ENCODE measurements around the gene ZDHHC14. TPM values are rescaled to one million over a fixed set of nuclear protein-coding genes. Genes with fewer than 3 reads are reported as not detected.

The ZDHHC14 gene
- total RNA-seq, 2 donors from 2014 or later, result 53.3 to 66.2 TPM

DNA sequence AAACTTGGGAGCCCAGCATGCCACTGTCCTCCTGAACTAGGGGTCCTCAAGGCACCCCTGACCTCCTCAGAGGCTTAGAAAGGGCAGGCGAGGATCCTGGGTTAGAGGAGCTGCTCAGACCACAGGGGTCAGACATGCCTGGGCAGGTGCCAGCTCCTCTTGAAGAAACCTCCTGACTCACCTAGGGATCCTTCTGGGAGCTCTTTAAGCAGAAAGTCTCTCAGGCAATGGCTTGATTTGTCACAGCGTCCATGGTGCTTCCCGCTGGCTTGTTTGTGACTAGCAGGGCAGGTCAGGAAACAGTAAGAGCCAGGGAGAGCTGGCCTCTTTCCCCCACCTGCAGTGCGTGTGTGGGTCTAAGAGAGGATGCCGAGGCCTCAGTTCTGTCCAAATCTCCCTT is 267.6 kb downstream of the ZDHHC14 start:
- WGBS, result 91% methylated on average over 5 of the region's 5 CpGs
- intact Hi-C loops (cut with DNase I), result no loop called here
- Histone ChIP-seq H3K4me1 (replicated peaks) (no peaks in the 10 kb centered on the region), H3K4me3 (no peak overlapping the region), H3K27me3 (replicated peaks; ENCODE audit: insufficient read depth) (no peaks in the 10 kb centered on the region), H3K27ac (no peak overlapping the region), H3K36me3 (no peaks in the 10 kb centered on the region), H3K9me3 (no peaks in the 10 kb centered on the region)
- no peak for DNase-seq (ENCODE audit: low spot score)
- TF ChIP-seq POLR2A (IDR thresholded peaks at IDR 0.05), result no peak
- TF ChIP-seq, protein P1, sequence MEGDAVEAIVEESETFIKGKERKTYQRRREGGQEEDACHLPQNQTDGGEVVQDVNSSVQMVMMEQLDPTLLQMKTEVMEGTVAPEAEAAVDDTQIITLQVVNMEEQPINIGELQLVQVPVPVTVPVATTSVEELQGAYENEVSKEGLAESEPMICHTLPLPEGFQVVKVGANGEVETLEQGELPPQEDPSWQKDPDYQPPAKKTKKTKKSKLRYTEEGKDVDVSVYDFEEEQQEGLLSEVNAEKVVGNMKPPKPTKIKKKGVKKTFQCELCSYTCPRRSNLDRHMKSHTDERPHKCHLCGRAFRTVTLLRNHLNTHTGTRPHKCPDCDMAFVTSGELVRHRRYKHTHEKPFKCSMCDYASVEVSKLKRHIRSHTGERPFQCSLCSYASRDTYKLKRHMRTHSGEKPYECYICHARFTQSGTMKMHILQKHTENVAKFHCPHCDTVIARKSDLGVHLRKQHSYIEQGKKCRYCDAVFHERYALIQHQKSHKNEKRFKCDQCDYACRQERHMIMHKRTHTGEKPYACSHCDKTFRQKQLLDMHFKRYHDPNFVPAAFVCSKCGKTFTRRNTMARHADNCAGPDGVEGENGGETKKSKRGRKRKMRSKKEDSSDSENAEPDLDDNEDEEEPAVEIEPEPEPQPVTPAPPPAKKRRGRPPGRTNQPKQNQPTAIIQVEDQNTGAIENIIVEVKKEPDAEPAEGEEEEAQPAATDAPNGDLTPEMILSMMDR (IDR thresholded peaks at IDR 0.05), result no peak
- TF ChIP-seq POLR2AphosphoS5 (IDR thresholded peaks at IDR 0.05), result no peak

DNA sequence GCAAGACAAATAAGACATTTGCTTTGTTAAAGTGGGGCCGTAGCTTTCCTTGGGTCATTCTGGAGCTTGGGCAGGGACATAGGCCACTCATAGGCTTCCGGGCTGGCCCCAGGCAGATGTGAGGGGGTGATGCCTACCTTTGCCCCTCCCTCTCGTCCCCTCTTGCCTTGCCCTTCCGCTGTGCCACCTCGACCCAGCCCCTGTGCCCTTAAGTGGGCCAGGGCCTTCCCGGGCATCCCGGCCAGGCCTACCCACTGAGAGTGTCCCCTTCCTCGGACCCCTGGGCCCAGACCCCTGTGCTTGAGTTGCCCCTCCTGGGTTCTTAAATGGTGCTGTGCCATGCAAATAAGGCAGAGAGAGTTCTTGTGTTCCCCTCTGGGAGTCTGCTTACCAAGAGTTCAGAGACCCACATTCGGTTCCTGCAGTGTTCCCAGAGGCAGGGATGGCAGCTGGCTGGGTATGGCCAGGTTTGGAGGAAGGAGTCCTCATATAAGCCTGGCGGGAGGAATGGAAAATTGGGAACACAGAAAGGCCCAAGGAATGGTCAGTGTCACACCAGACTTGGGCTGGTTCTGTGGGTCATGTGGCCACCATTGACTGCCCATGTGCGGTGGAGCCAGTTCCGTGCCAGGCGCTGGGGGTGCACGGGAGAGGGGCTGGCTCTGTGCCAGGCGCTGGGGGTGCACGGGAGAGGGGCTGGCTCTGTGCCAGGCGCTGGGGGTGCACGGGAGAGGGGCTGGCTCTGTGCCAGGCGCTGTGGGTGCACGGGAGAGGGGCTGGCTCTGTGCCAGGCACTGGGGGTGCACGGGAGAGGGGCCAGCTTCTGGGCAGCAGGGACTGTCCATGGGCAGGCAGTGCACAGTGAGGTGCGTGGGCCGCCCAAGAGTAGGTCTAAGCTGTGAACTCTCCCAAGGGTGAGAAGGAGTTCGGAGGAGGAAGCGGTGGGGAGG is 268.6 kb downstream of the ZDHHC14 start:
- Histone ChIP-seq H3K4me1 (replicated peaks) (no peaks in the 10 kb centered on the region), H3K36me3 (no peaks in the 10 kb centered on the region), H3K4me3 (no peak overlapping the region), H3K27ac (no peak overlapping the region), H3K27me3 (replicated peaks; ENCODE audit: insufficient read depth) (no peaks in the 10 kb centered on the region), H3K9me3 (no peaks in the 10 kb centered on the region)
- TF ChIP-seq, protein P1 (IDR thresholded peaks at IDR 0.05), result no peak
- TF ChIP-seq POLR2A (IDR thresholded peaks at IDR 0.05) (no peak), POLR2AphosphoS5 (IDR thresholded peaks at IDR 0.05) (no peak)
- WGBS, result 45% methylated on average over 23 of the region's 25 CpGs
- no peak for DNase-seq (ENCODE audit: low spot score)
- intact Hi-C loops (cut with DNase I), result no loop called here

DNA sequence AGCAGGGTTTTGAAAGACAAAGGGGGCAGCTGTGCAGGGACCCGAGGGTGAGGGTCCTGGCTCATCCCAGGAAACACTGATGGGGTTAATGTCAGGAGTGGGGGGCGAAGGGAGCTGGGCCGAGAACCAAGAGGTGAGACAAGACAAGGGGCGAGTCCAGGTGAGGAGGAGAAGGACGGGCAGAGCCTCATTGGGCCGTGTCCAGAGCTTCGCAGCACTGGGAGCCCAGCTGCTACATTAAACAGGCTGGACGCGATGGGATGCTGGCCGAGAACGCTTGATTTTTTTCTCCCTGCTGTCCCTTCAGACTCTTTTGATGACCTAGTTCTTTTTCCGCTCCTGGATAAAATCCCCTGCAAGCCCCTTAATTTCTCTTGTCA is 269.3 kb downstream of the ZDHHC14 start:
- Histone ChIP-seq H3K27me3 (replicated peaks; ENCODE audit: insufficient read depth) (no peaks in the 10 kb centered on the region), H3K9me3 (no peaks in the 10 kb centered on the region), H3K36me3 (no peaks in the 10 kb centered on the region), H3K27ac (no peak overlapping the region), H3K4me3 (no peak overlapping the region), H3K4me1 (replicated peaks) (no peaks in the 10 kb centered on the region)
- WGBS, result 14% methylated on average over 12 of the region's 12 CpGs
- TF ChIP-seq POLR2A (IDR thresholded peaks at IDR 0.05) (no peak), POLR2AphosphoS5 (IDR thresholded peaks at IDR 0.05) (no peak)
- TF ChIP-seq, protein P1 (IDR thresholded peaks at IDR 0.05), result no peak
- intact Hi-C loops (cut with DNase I), result no loop called here
- no peak for DNase-seq (ENCODE audit: low spot score)

DNA sequence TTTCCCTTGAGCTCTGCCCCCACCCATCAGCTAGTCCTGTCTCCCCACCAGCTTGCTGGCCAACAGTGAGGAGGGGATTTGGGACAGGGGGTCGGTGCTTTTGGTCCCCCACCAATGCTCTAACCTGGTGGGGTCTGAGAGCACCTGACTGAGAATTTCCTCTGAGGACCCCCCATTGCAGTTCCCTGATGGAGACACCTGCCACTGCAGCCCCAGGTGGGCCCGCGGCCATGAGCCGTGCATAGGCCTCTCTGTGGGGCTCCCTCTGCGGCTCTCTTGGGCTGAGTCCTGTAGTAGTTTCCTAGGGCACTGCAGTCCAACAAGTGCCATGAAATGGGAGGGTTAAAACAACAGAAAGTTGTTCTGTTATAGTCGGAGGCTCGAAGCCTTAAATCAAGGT is 269.8 kb downstream of the ZDHHC14 start:
- intact Hi-C loops (cut with DNase I), result no loop called here
- no peak overlapping the region for H3K27ac ChIP-seq
- no peaks in the 10 kb centered on the region for H3K4me1 ChIP-seq (replicated peaks)
- no peaks in the 10 kb centered on the region for H3K9me3 ChIP-seq
- TF ChIP-seq POLR2A (IDR thresholded peaks at IDR 0.05) (no peak), POLR2AphosphoS5 (IDR thresholded peaks at IDR 0.05) (no peak)
- TF ChIP-seq, protein P1 (IDR thresholded peaks at IDR 0.05), result no peak
- 85% methylated on average over 7 of the region's 7 CpGs for WGBS
- DNase-seq (ENCODE audit: low spot score), result no peak
- no peak overlapping the region for H3K4me3 ChIP-seq
- no peaks in the 10 kb centered on the region for H3K27me3 ChIP-seq (replicated peaks; ENCODE audit: insufficient read depth)
- H3K36me3 ChIP-seq, result no peaks in the 10 kb centered on the region

Measured in prostate gland (tissue), 2 donors.